GM18951 (cell line): ENCODE measurements around the gene RPP25.

Experiments
- POLR2A ChIP-seq: IDR thresholded peaks from 4 replicates; pipeline ENCODE4 v1.6.1; 2011; ENCODE audit warnings: mild to moderate bottlenecking; ENCODE audit not compliant: insufficient read length, insufficient read depth; ENCODE audit errors: extremely low read depth
- in situ Hi-C: fragments of 300-500 bp; cut with MboI; formaldehyde crosslinking; loops from one replicate; pipeline ENCODE4 v1.12.0; 2022; ENCODE audit warnings: low sequenced_read_pairs, mixed read lengths, inconsistent platforms; ENCODE audit not compliant: unreplicated experiment

RPP25 gene

GRCh38 chr15:74983725-74984231 is 27.2 kb upstream of the RPP25 start:
- in situ Hi-C loops, result no loop called here
- TF ChIP-seq POLR2A, result no peak

GRCh38 chr15:74982183-74982582 is 25.6 kb upstream of the RPP25 start:
- in situ Hi-C loops, result no loop called here
- TF ChIP-seq POLR2A, result no peak

- in situ Hi-C loops, result no loop called here
- no peak for TF ChIP-seq POLR2A
Observed at GRCh38 chr15:74978503-74978902, 21.9 kb upstream of the RPP25 start.

GRCh38 chr15:74978077-74978476 is 21.5 kb upstream of the RPP25 start:
- no peak for TF ChIP-seq POLR2A
- in situ Hi-C loops, result no loop called here

GRCh38 chr15:74977599-74977998 is 21.0 kb upstream of the RPP25 start:
- no peak for TF ChIP-seq POLR2A
- in situ Hi-C loops, result no loop called here

GRCh38 chr15:74976159-74976558 is 19.6 kb upstream of the RPP25 start:
- in situ Hi-C loops, result no loop called here
- no peak for TF ChIP-seq POLR2A

GRCh38 chr15:74967670-74968069 is 11.1 kb upstream of the RPP25 start:
- in situ Hi-C loops, result no loop called here
- TF ChIP-seq POLR2A, result no peak

- no peak for TF ChIP-seq POLR2A
- in situ Hi-C loops, result no loop called here
Observed at GRCh38 chr15:74964794-74965193, 8.2 kb upstream of the RPP25 start.

- in situ Hi-C loops, result no loop called here
- TF ChIP-seq POLR2A, result no peak
Observed at GRCh38 chr15:74963213-74963612, 6.6 kb upstream of the RPP25 start.

- in situ Hi-C loops, result no loop called here
- TF ChIP-seq POLR2A, result no peak
Observed at GRCh38 chr15:74962671-74963070, 6.1 kb upstream of the RPP25 start.

- in situ Hi-C loops, result no loop called here
Observed at GRCh38 chr15:74962219-74962618, 5.6 kb upstream of the RPP25 start.

GRCh38 chr15:74961616-74962015 is 5.0 kb upstream of the RPP25 start:
- no peak for TF ChIP-seq POLR2A
- in situ Hi-C loops, result no loop called here

More at GRCh38 chr15:74962219-74962618, 5.6 kb upstream of the RPP25 start:
- TF ChIP-seq POLR2A, result no peak

- no peak for TF ChIP-seq POLR2A
- in situ Hi-C loops, result no loop called here
Observed at GRCh38 chr15:74960995-74961588, 4.5 kb upstream of the RPP25 start.

GRCh38 chr15:74960286-74960685 is 3.7 kb upstream of the RPP25 start:
- in situ Hi-C loops, result no loop called here

GRCh38 chr15:74959586-74959939 is 3.0 kb upstream of the RPP25 start:
- TF ChIP-seq POLR2A, result no peak
- in situ Hi-C loops, result no loop called here

More at GRCh38 chr15:74960286-74960685, 3.7 kb upstream of the RPP25 start:
- no peak for TF ChIP-seq POLR2A
